Suprapubic skin (tissue), 4 donors: ENCODE measurements around the gene THOC3.
"Not testable (repeated sequence)": the region's sequence is repeated elsewhere in the genome, so short reads cannot be mapped to it uniquely, and the experiment has no call there.

Experiments used
- CTCF ChIP-seq, 2 donors: fragments of 200-600 bp in 1 of 2; fragments of 450-650 bp in 1 of 2; sonication (generic) in 1 of 2; IDR thresholded peaks; one replicate each; pipeline ENCODE4 v1.5.1; 2016 to 2019; ENCODE audit warnings: antibody characterized with exemption in 2 of 2, mild to moderate bottlenecking in 1 of 2, moderate library complexity in 1 of 2
- EP300 ChIP-seq: sonication (generic); formaldehyde crosslinking; IDR thresholded peaks from one replicate; pipeline ENCODE4 v1.6.1; 2017; ENCODE audit warnings: antibody characterized with exemption
- POLR2AphosphoS5 ChIP-seq, 3 donors: sonication (generic); formaldehyde crosslinking; IDR thresholded peaks; one replicate each; pipeline ENCODE4 v1.6.1; 2017; ENCODE audit warnings: antibody characterized with exemption in 3 of 3

- not testable (repeated sequence) for TF ChIP-seq CTCF (IDR thresholded peaks at IDR 0.05); EP300; POLR2AphosphoS5 (IDR thresholded peaks at IDR 0.05)
Measured at GRCh38 chr5:175948329-175949108, 19.6 kb downstream of the THOC3 start.
